Natural killer cell (primary cell): Measurements from ENCODE around the gene POP7. TPM values are rescaled to one million over a fixed set of nuclear protein-coding genes. Genes with fewer than 3 reads are reported as not detected.
A peak's percentile ranks its signal among the peaks of the same experiment; 100 is the strongest.
"Not testable (repeated sequence)": the region's sequence is repeated elsewhere in the genome, so short reads cannot be mapped to it uniquely, and the experiment has no call there.

ENCODE experiments used
- ATAC-seq, 3 donors: fragments of 150-1000 bp in 2 of 3; fragments of 200-7000 bp in 1 of 3; cut with Tn5 transposase; 1 replicate in 1 of 3; 2 replicates in 2 of 3; pipeline ENCODE4 v1.10.0; 2021; ENCODE audit warnings: mild to moderate bottlenecking in 2 of 3, moderate library complexity in 2 of 3
- DNase-seq, 2 donors: peaks; one replicate each; pipeline versions ENCODE4 v3.0.0 to v3.0.0-alpha.2; 2013 to 2021; ENCODE audit warnings: mixed read lengths in 1 of 2
- H3K27ac ChIP-seq: one replicate; pipeline ENCODE4 v1.5.1; 2013; ENCODE audit warnings: mild to moderate bottlenecking, low read length
- H3K27me3 ChIP-seq: one replicate; pipeline ENCODE4 v1.6.1; 2013; ENCODE audit warnings: low read length; ENCODE audit not compliant: control insufficient read depth, insufficient read depth
- H3K36me3 ChIP-seq: one replicate; pipeline ENCODE4 v1.6.1; 2013; ENCODE audit warnings: low read length; ENCODE audit not compliant: control insufficient read depth, insufficient read depth
- H3K4me1 ChIP-seq: one replicate; pipeline ENCODE4 v1.6.1; 2013; ENCODE audit warnings: low read length; ENCODE audit not compliant: control insufficient read depth, insufficient read depth
- H3K4me3 ChIP-seq: one replicate; pipeline ENCODE4 v1.5.1; 2013; ENCODE audit warnings: low read length
- H3K9me3 ChIP-seq: one replicate; pipeline ENCODE4 v1.6.1; 2013; ENCODE audit warnings: low read length; ENCODE audit not compliant: control insufficient read depth, insufficient read depth
- H3K27ac Mint-ChIP-seq, 2 donors: one replicate each; pipeline ENCODE4 v1.8.0; 2022; ENCODE audit warnings: mild to moderate bottlenecking in 2 of 2, mixed read lengths in 2 of 2, moderate library complexity in 1 of 2
- H3K27me3 Mint-ChIP-seq, 2 donors: one replicate each; pipeline ENCODE4 v1.8.0; 2022; ENCODE audit warnings: low read depth in 2 of 2, mixed read lengths in 2 of 2
- H3K36me3 Mint-ChIP-seq: one replicate; pipeline ENCODE4 v1.8.0; 2022; ENCODE audit warnings: mixed read lengths
- H3K4me1 Mint-ChIP-seq, 2 donors: one replicate each; pipeline ENCODE4 v1.8.0; 2022; ENCODE audit warnings: mixed read lengths in 2 of 2
- H3K4me3 Mint-ChIP-seq: one replicate; pipeline ENCODE4 v1.8.0; 2022; ENCODE audit warnings: mild to moderate bottlenecking, moderate library complexity, mixed read lengths
- H3K9me3 Mint-ChIP-seq, 2 donors: one replicate each; pipeline ENCODE4 v1.8.0; 2022; ENCODE audit warnings: mixed read lengths in 2 of 2
- CTCF ChIP-seq: fragments of 200-600 bp; IDR thresholded peaks from one replicate; pipeline ENCODE4 v1.8.0; 2022; ENCODE audit warnings: antibody characterized with exemption
- WGBS: methylation state at CpG from one replicate; pipeline ENCODE4 v1.1.7; 2013; ENCODE audit warnings: missing lambda C conversion rate; ENCODE audit not compliant: insufficient coverage; 5-methylcytosine and 5-hydroxymethylcytosine counted together
- intact Hi-C: fragments of 100-400 bp; cut with micrococcal nuclease; formaldehyde crosslinking; loops from one replicate; pipeline ENCODE4 v1.14.2; 2022
- total RNA-seq, 4 donors: library from RNA; stranded (reverse); fragments of 120-200 nt in 1 of 4; gene quantifications; one replicate each; pipeline versions ENCODE4 v1.2.3 to v1.2.4, GENCODE V29; 2013 to 2022

POP7 gene
- 10 to 100 TPM; 17.6 to 22.1 (median 17.6) TPM for total RNA-seq
- 20.4 TPM for total RNA-seq (2013)

DNA sequence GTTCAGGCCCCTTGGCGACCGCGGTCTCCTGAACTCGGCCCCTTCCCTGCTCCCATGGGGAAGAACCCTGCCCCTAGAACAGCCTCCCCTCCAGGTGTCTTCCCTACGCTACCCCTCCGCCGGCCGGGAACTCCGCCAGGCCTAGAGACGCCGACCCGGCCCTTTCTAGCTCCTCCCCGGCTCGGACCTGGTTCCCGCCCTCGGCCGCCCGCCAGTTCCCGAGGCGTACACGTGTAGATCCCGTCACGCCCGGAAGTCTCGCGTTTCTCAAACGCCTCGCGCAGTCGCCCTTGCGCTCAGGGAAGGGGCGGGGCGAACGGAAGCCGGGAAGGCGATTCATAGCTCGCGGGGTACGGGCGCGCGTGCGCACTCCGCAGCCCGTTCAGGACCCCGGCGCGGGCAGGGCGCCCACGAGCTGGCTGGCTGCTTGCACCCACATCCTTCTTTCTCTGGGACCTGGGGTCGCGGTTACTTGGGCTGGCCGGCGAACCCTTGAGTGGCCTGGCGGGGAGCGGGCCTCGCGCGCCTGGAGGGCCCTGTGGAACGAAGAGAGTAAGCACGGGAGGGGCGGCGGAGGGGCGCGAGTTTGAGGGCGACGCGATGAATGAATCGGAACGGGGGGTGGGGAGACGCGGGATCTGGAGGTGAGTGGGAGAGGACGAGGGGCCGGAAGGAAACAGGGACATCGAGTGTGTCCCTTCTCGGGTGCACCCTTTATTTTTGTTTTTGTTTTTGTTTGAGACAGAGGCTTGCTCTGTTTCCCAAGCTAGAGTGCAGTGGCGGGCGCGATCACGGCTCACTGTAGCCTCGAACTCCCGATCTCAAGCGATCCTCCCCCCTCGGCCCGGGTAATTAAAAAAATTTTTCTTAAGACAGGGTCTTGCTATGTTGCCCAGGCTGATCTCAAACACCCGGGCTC is at the start of gene POP7:
Gene POP7 (plus strand): TSS at position 369 of the 919 bp plus-strand sequence. CDS start 710 bp downstream, outside the sequence.
- ATAC-seq (peak; percentile 96 to 99 (median 97)), DNase-seq (peak; percentile 98 to 99)
- peak within 1 kb of the TSS; percentile 98 for H3K4me3 Mint-ChIP-seq
- H3K27me3 ChIP-seq = no peaks in the 10 kb centered on the region
- peaks cover 0 to 5% of the 10 kb centered on the region in 2 donors for H3K27me3 Mint-ChIP-seq
- WGBS = under 1% methylated on average over 86 of the region's 86 CpGs
- H3K4me1 ChIP-seq = peaks cover 16% of the 10 kb centered on the region
- no peak for TF ChIP-seq CTCF
- H3K9me3 ChIP-seq = no peaks in the 10 kb centered on the region
- peak within 1 kb of the TSS; percentile 89 to 97 for H3K27ac Mint-ChIP-seq
- intact Hi-C loops = loop anchor here (1.0 to 2.0 kb wide), 2 partner anchors 19 to 145 kb away; no protein-coding TSS in a partner anchor
- H3K4me3 ChIP-seq = peak within 1 kb of the TSS; percentile 86
- H3K36me3 Mint-ChIP-seq = no peaks in the 10 kb centered on the region
- peaks cover 6 to 21% of the 10 kb centered on the region in 2 donors for H3K4me1 Mint-ChIP-seq
- H3K27ac ChIP-seq = peak within 1 kb of the TSS; percentile 86
- no peaks in the 10 kb centered on the region for H3K9me3 Mint-ChIP-seq
- H3K36me3 ChIP-seq = no peaks in the 10 kb centered on the region

DNA sequence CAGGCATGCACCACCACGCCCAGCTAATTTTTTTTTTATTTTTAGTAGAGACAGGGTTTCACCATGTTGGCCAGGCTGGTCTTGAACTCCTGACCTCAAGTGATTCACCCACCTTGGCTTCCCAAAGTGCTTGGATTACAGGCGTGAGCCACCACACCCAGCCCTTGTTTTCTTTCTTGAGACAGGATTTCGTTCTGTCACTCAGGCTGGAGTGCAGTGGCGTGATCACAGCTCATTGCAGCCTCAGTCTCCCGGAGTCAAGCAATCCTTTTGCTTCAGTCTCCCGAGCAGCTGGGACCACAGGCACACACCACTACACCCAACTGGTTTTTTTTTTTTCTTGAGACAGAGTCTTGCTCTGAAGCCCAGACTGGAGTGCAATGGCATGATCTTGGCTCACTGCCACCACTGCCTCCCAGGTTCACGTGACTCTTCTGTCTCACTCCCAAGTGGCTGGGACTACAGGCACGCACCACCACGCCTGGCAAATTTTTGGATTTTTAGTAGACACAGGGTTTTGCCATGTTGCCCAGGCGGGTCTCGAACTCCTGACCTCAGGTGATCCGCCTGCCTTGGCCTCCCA is 43.6 kb upstream of the POP7 start:
- H3K36me3 Mint-ChIP-seq, DNase-seq, H3K27me3 ChIP-seq, H3K9me3 ChIP-seq, H3K27ac ChIP-seq, H3K4me1 Mint-ChIP-seq, H3K4me3 ChIP-seq, H3K4me3 Mint-ChIP-seq, intact Hi-C loops, H3K9me3 Mint-ChIP-seq, H3K36me3 ChIP-seq, H3K27ac Mint-ChIP-seq, ATAC-seq, H3K4me1 ChIP-seq: not testable (repeated sequence)
- H3K27me3 Mint-ChIP-seq = peaks cover 9 to 11% of the 10 kb centered on the region in 2 donors
- WGBS = 91% methylated on average over 12 of the region's 12 CpGs

- ATAC-seq = no peak
- TF ChIP-seq CTCF = no peak
- no peak overlapping the region for H3K4me3 ChIP-seq
- Mint-ChIP-seq H3K27me3 (peaks cover 0 to 3% of the 10 kb centered on the region in 2 donors), H3K4me1 (no peaks in the 10 kb centered on the region), H3K36me3 (no peaks in the 10 kb centered on the region), H3K9me3 (no peaks in the 10 kb centered on the region), H3K4me3 (no peak overlapping the region), H3K27ac (no peak overlapping the region)
- no peaks in the 10 kb centered on the region for H3K4me1 ChIP-seq
- intact Hi-C loops = no loop called here
- no peak for DNase-seq
- WGBS = 96% methylated on average over 4 of the region's 5 CpGs
- H3K27ac ChIP-seq = no peak overlapping the region
- H3K9me3 ChIP-seq = no peaks in the 10 kb centered on the region
- no peaks in the 10 kb centered on the region for H3K36me3 ChIP-seq
- no peaks in the 10 kb centered on the region for H3K27me3 ChIP-seq
Observed at GRCh38 chr7:100665168-100665726, 40.7 kb upstream of the POP7 start.
